HEK293 (cell line): ENCODE data around the gene SPIRE1.

Experiments
- SETDB1 ChIP-seq: IDR thresholded peaks from one replicate; pipeline ENCODE4 v1.6.1; 2017; ENCODE audit warnings: mild to moderate bottlenecking, low read length, moderate library complexity, mixed read lengths; ENCODE audit not compliant: insufficient read length
- YY1 ChIP-seq: fragments of 450-650 bp; formaldehyde crosslinking; IDR thresholded peaks from 2 replicates; pipeline ENCODE4 v1.5.1; 2018; ENCODE audit warnings: missing biosample characterization, missing genetic modification characterization
- ZNF121 ChIP-seq: fragments of 450-650 bp; formaldehyde crosslinking; IDR thresholded peaks from 2 replicates; pipeline ENCODE4 v1.5.1; 2016; ENCODE audit warnings: missing biosample characterization, missing genetic modification characterization
- ZNF175 ChIP-seq: fragments of 450-650 bp; formaldehyde crosslinking; IDR thresholded peaks from 2 replicates; pipeline ENCODE4 v1.5.1; 2016; ENCODE audit warnings: missing biosample characterization, missing genetic modification characterization
- ZNF350 ChIP-seq: fragments of 450-650 bp; formaldehyde crosslinking; IDR thresholded peaks from 2 replicates; pipeline ENCODE4 v1.5.0; 2017; ENCODE audit warnings: missing biosample characterization, mild to moderate bottlenecking, missing genetic modification characterization
- ZNF501 ChIP-seq: fragments of 450-650 bp; formaldehyde crosslinking; IDR thresholded peaks from 2 replicates; pipeline ENCODE4 v1.5.1; 2016; ENCODE audit warnings: missing biosample characterization, missing genetic modification characterization
- ZNF585B ChIP-seq: fragments of 450-650 bp; formaldehyde crosslinking; IDR thresholded peaks from 2 replicates; pipeline ENCODE4 v1.5.1; 2016; ENCODE audit warnings: missing biosample characterization, missing genetic modification characterization
- TF ChIP-seq, protein P1 (sequence below): fragments of 450-650 bp; formaldehyde crosslinking; IDR thresholded peaks from 2 replicates; pipeline ENCODE4 v1.5.1; 2016; ENCODE audit warnings: missing biosample characterization, missing genetic modification characterization
- TF ChIP-seq, protein P2 (sequence below): fragments of 450-650 bp; formaldehyde crosslinking; IDR thresholded peaks from 2 replicates; pipeline ENCODE4 v1.5.1; 2016; ENCODE audit warnings: missing biosample characterization, missing genetic modification characterization, borderline replicate concordance

DNA sequence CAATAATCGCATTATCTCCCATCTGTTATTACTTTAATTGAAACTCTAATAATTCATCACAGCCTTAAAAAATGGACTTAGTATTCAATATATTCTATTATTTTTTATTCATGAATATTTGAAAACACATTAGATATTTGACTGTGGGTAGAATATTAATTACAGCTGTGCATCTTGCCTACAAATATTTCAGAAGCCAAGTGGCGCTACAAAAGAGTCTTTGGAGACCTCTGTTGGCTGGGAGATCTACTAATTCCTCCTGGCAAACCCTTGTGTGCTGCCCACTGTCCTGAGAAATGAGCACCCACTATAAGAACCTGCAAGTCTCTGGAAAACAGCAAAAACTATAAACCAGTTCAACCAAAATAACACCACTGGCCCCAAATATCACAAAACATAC lies 195.7 kb downstream of the SPIRE1 start:
- TF ChIP-seq, protein P1, sequence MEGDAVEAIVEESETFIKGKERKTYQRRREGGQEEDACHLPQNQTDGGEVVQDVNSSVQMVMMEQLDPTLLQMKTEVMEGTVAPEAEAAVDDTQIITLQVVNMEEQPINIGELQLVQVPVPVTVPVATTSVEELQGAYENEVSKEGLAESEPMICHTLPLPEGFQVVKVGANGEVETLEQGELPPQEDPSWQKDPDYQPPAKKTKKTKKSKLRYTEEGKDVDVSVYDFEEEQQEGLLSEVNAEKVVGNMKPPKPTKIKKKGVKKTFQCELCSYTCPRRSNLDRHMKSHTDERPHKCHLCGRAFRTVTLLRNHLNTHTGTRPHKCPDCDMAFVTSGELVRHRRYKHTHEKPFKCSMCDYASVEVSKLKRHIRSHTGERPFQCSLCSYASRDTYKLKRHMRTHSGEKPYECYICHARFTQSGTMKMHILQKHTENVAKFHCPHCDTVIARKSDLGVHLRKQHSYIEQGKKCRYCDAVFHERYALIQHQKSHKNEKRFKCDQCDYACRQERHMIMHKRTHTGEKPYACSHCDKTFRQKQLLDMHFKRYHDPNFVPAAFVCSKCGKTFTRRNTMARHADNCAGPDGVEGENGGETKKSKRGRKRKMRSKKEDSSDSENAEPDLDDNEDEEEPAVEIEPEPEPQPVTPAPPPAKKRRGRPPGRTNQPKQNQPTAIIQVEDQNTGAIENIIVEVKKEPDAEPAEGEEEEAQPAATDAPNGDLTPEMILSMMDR: no peak
- TF ChIP-seq, protein P2, sequence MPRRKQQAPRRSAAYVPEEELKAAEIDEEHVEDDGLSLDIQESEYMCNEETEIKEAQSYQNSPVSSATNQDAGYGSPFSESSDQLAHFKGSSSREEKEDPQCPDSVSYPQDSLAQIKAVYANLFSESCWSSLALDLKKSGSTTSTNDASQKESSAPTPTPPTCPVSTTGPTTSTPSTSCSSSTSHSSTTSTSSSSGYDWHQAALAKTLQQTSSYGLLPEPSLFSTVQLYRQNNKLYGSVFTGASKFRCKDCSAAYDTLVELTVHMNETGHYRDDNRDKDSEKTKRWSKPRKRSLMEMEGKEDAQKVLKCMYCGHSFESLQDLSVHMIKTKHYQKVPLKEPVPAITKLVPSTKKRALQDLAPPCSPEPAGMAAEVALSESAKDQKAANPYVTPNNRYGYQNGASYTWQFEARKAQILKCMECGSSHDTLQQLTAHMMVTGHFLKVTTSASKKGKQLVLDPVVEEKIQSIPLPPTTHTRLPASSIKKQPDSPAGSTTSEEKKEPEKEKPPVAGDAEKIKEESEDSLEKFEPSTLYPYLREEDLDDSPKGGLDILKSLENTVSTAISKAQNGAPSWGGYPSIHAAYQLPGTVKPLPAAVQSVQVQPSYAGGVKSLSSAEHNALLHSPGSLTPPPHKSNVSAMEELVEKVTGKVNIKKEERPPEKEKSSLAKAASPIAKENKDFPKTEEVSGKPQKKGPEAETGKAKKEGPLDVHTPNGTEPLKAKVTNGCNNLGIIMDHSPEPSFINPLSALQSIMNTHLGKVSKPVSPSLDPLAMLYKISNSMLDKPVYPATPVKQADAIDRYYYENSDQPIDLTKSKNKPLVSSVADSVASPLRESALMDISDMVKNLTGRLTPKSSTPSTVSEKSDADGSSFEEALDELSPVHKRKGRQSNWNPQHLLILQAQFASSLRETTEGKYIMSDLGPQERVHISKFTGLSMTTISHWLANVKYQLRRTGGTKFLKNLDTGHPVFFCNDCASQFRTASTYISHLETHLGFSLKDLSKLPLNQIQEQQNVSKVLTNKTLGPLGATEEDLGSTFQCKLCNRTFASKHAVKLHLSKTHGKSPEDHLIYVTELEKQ (tag by site-specific recombination): no peak
- no peak for TF ChIP-seq ZNF501 (tag by site-specific recombination)
- TF ChIP-seq ZNF121: no peak
- no peak for TF ChIP-seq SETDB1
- TF ChIP-seq YY1 (tag by site-specific recombination): no peak
- TF ChIP-seq ZNF175 (tag by site-specific recombination): no peak
- no peak for TF ChIP-seq ZNF350 (tag by site-specific recombination)
- TF ChIP-seq ZNF585B (tag by site-specific recombination): no peak
